ENCODE measurements around the gene BBLN.

BBLN gene

DNA sequence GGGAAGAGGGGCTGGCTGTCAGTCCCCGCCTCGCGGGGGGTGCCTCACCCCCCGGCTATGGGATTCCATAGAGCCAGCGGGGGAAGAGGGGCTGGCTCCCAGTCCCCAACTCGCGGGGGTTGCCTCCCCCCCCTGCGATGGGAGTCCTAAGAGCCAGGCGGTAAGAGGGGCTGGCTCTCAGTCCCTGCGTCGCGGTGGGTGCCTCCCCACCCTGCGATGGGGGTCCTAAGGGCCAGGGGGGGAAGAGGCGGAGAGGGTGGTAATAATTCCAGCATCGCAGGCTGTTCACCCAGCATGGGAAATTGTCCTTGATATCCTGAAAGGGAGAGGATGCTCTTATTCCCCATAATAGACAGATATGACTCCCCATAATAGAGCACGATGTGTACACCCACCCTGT is 20.4 kb upstream of the BBLN start:
- H3K36me3 ChIP-seq (ENCODE audit: control insufficient read depth, insufficient read depth, low read length, severe bottlenecking): no peaks in the 10 kb centered on the region
- no peaks in the 10 kb centered on the region for H3K9me3 ChIP-seq (ENCODE audit: control insufficient read depth, low read length)
- H3K9ac ChIP-seq (ENCODE audit: low read length): no peak overlapping the region
- DNase-seq (ENCODE audit: low read depth): no peak
- no peaks in the 10 kb centered on the region for H3K27me3 ChIP-seq (replicated peaks; ENCODE audit: control insufficient read depth, insufficient read depth, low read length)
- H3K4me1 ChIP-seq (ENCODE audit: control insufficient read depth, insufficient read depth, low read length): peaks cover 4% of the 10 kb centered on the region
- no peak overlapping the region for H3K4me3 ChIP-seq (ENCODE audit: low read length)

DNA sequence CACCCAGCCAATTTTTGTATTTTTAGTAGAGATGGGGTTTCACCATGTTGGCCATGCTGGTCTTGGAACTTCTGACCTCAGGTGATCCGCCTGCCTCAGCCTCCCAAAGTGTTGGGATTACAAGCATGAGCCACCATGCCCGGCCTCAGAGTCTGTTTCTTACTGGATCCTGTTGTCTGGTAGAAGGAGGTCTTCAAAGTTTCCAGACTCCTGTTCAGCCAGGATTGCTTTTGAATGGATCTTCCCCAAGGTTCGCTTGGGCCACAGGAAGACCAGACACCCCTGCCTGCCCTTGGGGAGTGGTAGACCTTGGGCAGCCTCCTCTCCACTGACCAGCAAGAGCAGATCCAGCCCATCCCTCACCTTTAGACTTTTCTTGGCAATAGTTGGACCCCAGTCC is 18.5 kb upstream of the BBLN start:
- no peak for DNase-seq (ENCODE audit: low read depth)
- H3K36me3 ChIP-seq (ENCODE audit: control insufficient read depth, insufficient read depth, low read length, severe bottlenecking): no peaks in the 10 kb centered on the region
- H3K9ac ChIP-seq (ENCODE audit: low read length): no peak overlapping the region
- H3K9me3 ChIP-seq (ENCODE audit: control insufficient read depth, low read length): no peaks in the 10 kb centered on the region
- H3K27me3 ChIP-seq (replicated peaks; ENCODE audit: control insufficient read depth, insufficient read depth, low read length): peaks cover 5% of the 10 kb centered on the region
- no peak overlapping the region for H3K4me3 ChIP-seq (ENCODE audit: low read length)
- H3K4me1 ChIP-seq (ENCODE audit: control insufficient read depth, insufficient read depth, low read length): peaks cover 4% of the 10 kb centered on the region

DNA sequence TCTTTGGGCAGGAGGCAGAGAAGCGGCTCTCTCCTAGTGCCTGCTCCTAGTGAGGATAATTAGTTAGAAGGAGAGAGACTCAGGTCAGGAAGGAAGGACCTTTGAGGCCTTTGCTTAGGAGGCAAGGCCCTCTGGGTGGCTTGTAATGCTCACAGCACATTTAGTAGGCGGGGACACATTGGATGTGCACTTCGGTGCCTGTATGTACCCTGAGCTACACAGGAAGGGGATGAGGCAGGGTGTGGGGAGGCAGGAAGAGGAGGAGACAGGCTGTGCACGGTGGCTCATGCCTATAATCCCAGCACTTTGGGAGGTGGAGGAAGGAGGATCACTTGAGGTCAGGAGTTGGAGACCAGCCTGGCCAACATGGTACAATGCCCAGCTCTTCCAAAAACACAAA is 18.0 kb upstream of the BBLN start:
- no peak overlapping the region for H3K4me3 ChIP-seq (ENCODE audit: low read length)
- no peaks in the 10 kb centered on the region for H3K9me3 ChIP-seq (ENCODE audit: control insufficient read depth, low read length)
- peaks cover 5% of the 10 kb centered on the region for H3K27me3 ChIP-seq (replicated peaks; ENCODE audit: control insufficient read depth, insufficient read depth, low read length)
- H3K36me3 ChIP-seq (ENCODE audit: control insufficient read depth, insufficient read depth, low read length, severe bottlenecking): no peaks in the 10 kb centered on the region
- no peak overlapping the region for H3K9ac ChIP-seq (ENCODE audit: low read length)
- no peak for DNase-seq (ENCODE audit: low read depth)
- peaks cover 4% of the 10 kb centered on the region for H3K4me1 ChIP-seq (ENCODE audit: control insufficient read depth, insufficient read depth, low read length)

DNA sequence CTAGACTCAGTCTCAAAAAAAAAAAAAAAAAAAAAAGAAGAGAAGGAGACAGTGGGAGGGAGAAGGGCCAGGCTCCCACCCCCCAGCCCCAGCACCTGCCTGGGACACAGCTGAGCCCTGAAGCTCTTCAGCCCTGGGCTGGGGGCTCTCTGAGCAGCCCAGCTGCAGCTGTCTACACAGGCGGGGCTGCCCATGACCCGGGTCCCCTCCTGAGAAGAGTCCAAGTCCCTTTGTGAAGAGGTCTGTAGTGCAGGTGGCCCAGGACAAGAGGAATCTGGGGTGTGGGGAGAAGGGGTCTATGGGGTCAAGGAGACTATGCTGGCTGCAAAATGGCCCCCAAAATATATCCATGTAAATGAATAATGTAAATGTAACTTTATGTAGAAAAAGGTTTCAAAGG is 17.5 kb upstream of the BBLN start:
- Histone ChIP-seq H3K4me3 (ENCODE audit: low read length) (no peak overlapping the region), H3K9me3 (ENCODE audit: control insufficient read depth, low read length) (no peaks in the 10 kb centered on the region), H3K9ac (ENCODE audit: low read length) (no peak overlapping the region), H3K27me3 (replicated peaks; ENCODE audit: control insufficient read depth, insufficient read depth, low read length) (peaks cover 5% of the 10 kb centered on the region), H3K36me3 (ENCODE audit: control insufficient read depth, insufficient read depth, low read length, severe bottlenecking) (no peaks in the 10 kb centered on the region), H3K4me1 (ENCODE audit: control insufficient read depth, insufficient read depth, low read length) (peaks cover 4% of the 10 kb centered on the region)
- no peak for DNase-seq (ENCODE audit: low read depth)

DNA sequence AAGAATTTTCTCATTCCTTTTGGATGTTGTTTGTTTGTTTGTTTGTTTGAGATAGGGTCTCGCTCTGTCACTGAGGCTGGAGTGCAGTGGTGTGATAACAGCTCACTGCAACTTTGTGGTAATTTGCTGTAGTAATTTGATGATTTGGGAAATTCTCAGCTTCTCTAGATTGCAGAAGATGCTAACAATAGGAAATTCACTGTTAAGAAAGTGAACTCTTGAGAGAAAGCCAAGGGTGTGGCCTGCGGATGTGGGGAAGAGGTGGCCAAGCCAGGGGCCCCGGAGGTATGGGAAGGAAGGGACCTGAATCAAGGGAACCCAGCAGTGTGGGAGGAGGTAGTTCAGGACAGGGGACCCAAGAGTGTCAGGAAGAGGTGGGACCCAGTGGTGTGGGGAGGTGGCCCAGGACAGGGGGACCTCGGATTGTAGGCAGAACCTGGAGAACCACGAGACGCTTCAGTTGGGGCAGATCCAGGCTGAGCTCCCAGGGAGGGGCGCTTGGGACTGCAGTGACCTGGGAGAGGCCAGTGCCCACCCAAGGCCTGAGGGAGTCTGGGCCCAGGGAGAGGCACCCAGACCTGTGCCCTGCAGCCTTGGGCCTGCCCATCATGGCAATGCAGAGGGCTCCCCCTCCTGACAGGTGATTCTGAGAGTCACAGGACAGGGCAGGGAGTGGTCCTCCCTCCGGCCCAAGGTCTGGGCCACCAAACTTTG is 16.4 kb upstream of the BBLN start:
- no peaks in the 10 kb centered on the region for H3K36me3 ChIP-seq (ENCODE audit: control insufficient read depth, insufficient read depth, low read length, severe bottlenecking)
- DNase-seq (ENCODE audit: low read depth): no peak

DNA sequence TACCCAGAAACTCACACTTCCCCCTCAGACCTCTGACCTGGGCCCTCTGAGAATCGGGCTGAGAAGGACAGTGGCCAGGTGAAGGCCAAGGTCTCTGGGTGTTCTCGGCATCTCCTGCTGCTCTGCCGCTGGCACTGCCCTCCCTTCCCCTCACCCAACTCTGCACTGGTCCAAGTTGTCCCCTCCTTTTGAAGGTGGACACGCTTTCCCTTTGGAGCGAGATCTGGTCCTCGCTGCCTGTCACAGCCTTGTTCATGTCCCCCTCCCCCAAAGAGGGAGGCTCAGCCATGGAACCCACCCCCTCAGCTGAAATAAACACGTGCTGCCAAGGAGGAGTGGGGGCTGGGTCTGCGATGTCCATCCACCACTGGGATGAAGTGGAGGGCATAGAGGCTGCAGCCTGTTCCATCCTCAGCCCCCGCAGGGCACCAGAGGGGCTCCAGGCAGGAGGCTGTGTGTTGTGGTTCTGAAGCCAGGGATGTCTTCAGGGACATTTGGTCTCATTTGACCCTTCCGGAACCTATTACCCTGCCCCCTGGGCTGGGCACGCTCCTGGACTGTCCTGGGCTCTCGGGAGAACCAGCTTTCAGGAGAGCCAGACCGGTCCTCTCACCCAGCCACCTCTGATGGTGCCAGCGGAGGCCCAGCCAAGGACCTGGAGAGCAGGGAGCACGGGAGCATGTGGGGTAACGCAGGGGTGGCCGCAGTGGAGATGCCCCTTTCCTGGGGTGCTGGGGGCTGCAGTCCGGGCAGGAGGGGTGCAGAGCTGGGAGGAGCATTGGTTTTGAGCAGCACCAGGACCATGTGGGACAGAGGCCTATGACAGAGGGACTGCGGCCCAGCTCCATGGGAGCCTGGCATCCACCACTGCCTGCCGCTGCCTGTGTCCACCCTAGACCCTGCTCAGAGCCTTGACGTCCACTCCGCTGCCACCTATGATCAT is 15.6 kb upstream of the BBLN start:
- no peaks in the 10 kb centered on the region for H3K9me3 ChIP-seq (ENCODE audit: control insufficient read depth, low read length)
- H3K36me3 ChIP-seq (ENCODE audit: control insufficient read depth, insufficient read depth, low read length, severe bottlenecking): no peaks in the 10 kb centered on the region
- peaks cover 4% of the 10 kb centered on the region for H3K4me1 ChIP-seq (ENCODE audit: control insufficient read depth, insufficient read depth, low read length)
- no peak overlapping the region for H3K4me3 ChIP-seq (ENCODE audit: low read length)
- H3K27me3 ChIP-seq (replicated peaks; ENCODE audit: control insufficient read depth, insufficient read depth, low read length): peaks cover 9% of the 10 kb centered on the region
- no peak for DNase-seq (ENCODE audit: low read depth)
- no peak overlapping the region for H3K9ac ChIP-seq (ENCODE audit: low read length)

More for the DNA sequence above, 16.4 kb upstream of the BBLN start:
- Histone ChIP-seq H3K9me3 (ENCODE audit: control insufficient read depth, low read length) (no peaks in the 10 kb centered on the region), H3K4me1 (ENCODE audit: control insufficient read depth, insufficient read depth, low read length) (peaks cover 4% of the 10 kb centered on the region), H3K4me3 (ENCODE audit: low read length) (no peak overlapping the region), H3K27me3 (replicated peaks; ENCODE audit: control insufficient read depth, insufficient read depth, low read length) (peaks cover 9% of the 10 kb centered on the region), H3K9ac (ENCODE audit: low read length) (no peak overlapping the region)

DNA sequence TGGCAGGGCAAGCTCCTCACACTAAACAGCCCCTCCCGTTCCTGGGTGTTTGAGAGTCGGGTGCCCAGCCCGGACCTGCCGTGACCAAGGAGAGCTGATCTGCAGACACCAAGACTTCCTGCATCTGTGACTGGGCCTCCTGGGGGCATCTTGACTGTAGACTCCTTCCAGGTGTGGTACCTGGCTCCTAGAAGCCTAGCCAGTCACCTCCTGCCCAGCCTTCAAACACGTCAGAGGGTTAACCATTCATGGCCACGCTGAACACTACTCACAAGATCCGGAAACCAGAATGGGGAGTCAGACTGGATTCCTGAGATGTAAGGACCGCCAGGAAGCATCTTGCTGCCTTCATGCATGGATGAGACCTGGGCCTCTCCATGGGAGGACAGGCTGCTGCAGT is 14.5 kb upstream of the BBLN start:
- H3K4me1 ChIP-seq (ENCODE audit: control insufficient read depth, insufficient read depth, low read length): peaks cover 4% of the 10 kb centered on the region
- H3K9ac ChIP-seq (ENCODE audit: low read length): no peak overlapping the region
- no peaks in the 10 kb centered on the region for H3K9me3 ChIP-seq (ENCODE audit: control insufficient read depth, low read length)
- H3K36me3 ChIP-seq (ENCODE audit: control insufficient read depth, insufficient read depth, low read length, severe bottlenecking): no peaks in the 10 kb centered on the region
- no peak overlapping the region for H3K4me3 ChIP-seq (ENCODE audit: low read length)
- DNase-seq (ENCODE audit: low read depth): no peak
- peaks cover 9% of the 10 kb centered on the region for H3K27me3 ChIP-seq (replicated peaks; ENCODE audit: control insufficient read depth, insufficient read depth, low read length)

DNA sequence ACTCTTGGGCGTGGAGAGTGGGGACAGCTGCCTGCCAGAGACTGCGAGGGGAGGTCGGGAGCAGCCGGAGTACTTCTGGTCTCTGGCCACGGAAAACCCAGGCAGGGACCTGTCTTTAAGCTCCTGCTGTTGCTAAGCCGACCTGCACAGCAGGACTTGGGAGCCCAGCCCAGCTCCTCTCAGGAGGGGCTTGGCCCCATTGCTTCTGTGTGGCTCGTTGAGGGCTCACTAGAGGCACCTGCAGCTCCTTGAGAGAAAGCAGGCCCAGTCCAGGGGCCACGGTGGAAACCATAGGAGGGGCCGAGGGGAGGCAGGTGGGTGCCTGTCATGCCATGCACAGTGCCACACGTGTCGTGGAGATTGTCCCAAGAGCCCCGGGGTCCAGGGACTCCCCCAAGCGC is 14.1 kb upstream of the BBLN start:
- H3K36me3 ChIP-seq (ENCODE audit: control insufficient read depth, insufficient read depth, low read length, severe bottlenecking): no peaks in the 10 kb centered on the region
- H3K9me3 ChIP-seq (ENCODE audit: control insufficient read depth, low read length): no peaks in the 10 kb centered on the region
- no peak overlapping the region for H3K9ac ChIP-seq (ENCODE audit: low read length)
- DNase-seq (ENCODE audit: low read depth): no peak
- H3K4me3 ChIP-seq (ENCODE audit: low read length): no peak overlapping the region
- H3K27me3 ChIP-seq (replicated peaks; ENCODE audit: control insufficient read depth, insufficient read depth, low read length): peaks cover 9% of the 10 kb centered on the region
- peaks cover 4% of the 10 kb centered on the region for H3K4me1 ChIP-seq (ENCODE audit: control insufficient read depth, insufficient read depth, low read length)

DNA sequence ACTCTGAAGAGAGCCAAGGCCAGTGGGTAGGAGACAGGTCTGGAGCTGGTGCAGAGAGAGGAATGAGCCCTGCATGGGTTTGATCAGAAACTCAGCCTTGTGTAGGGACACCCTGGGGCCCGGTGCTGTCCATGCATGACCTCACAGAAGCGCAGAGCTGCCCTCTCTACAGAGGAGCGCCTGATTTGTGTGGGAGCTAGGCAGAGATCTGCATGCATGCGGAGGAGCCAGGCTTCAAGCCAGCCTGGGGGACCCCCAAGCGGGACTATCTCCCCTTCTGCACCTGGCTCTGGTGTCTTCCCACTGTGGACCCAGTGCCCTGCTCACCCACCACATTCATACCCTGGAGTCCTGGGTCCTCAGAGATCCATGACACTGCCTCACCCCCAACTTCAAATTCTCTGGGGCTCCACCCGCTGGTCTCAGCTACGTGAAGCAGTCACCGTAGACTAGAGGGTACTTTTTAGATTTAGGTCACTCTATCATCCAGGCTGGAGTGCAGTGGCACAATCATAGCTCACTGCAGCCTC is 13.4 kb upstream of the BBLN start:
- DNase-seq (ENCODE audit: low read depth): no peak
- H3K36me3 ChIP-seq (ENCODE audit: control insufficient read depth, insufficient read depth, low read length, severe bottlenecking): no peaks in the 10 kb centered on the region
- no peak overlapping the region for H3K9ac ChIP-seq (ENCODE audit: low read length)
- H3K4me1 ChIP-seq (ENCODE audit: control insufficient read depth, insufficient read depth, low read length): peaks cover 4% of the 10 kb centered on the region
- H3K4me3 ChIP-seq (ENCODE audit: low read length): no peak overlapping the region
- H3K27me3 ChIP-seq (replicated peaks; ENCODE audit: control insufficient read depth, insufficient read depth, low read length): peaks cover 12% of the 10 kb centered on the region
- no peaks in the 10 kb centered on the region for H3K9me3 ChIP-seq (ENCODE audit: control insufficient read depth, low read length)

DNA sequence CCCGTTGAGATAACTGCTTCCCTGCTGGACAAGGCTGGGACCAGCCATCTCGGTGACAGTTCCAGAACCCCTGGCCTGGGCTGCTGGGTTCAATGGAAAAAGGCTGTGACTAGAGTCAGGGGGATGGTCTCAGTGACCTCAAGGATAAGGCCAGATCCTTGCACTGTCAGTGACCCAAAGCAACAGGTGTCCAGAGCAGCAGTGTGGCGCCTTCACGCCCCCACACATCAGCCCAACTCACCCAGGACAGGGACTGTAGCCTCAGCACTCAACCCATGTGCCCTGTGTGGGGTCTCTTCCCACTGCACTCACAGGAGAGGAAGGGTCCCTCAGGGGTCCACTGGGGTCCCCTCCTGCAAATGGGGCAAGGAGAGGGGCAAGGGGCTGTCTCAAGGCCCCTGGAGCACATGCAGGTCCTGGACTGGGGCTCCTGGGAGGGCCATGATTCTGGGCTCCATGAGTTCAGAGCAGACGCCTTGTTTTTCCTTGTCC is 11.5 kb upstream of the BBLN start:
- peaks cover 12% of the 10 kb centered on the region for H3K27me3 ChIP-seq (replicated peaks; ENCODE audit: control insufficient read depth, insufficient read depth, low read length)
- DNase-seq (ENCODE audit: low read depth): no peak

DNA sequence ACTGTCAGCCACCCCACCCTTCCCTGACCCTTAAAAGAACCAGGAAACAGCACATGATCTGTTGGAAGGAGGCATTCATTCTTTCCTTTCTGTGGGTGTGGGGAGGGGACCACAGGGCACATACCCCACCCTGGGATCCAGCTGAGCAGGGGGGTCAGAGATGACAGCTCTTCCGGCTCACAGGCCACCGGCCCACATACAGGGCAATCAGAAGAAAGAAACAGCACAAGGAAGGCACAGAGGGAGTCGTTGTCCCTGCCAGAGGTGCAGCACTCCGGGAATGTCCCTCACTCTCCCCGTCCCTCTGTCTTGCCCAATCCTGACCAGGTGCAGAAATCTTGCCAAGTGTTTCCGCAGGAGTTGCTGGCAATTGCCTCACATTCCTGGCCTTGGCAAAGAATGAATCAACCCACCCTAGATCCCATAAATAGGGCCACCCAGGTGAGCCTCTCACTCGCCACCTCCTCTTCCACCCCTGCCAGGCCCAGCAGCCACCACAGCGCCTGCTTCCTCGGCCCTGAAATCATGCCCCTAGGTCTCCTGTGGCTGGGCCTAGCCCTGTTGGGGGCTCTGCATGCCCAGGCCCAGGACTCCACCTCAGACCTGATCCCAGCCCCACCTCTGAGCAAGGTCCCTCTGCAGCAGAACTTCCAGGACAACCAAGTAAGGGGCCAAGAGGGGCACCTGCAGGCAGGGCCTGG is 10.9 kb upstream of the BBLN start, which contains the start of gene LCN2:
Gene LCN2, plus strand, starts transcription at position 453 of the 701 bp plus-strand sequence. Its CDS starts 73 bp downstream, at position 526.
- H3K9ac ChIP-seq (ENCODE audit: low read length): no peak within 1 kb of the TSS
- H3K27me3 ChIP-seq (replicated peaks; ENCODE audit: control insufficient read depth, insufficient read depth, low read length): peaks cover 12% of the 10 kb centered on the region
- no peaks in the 10 kb centered on the region for H3K36me3 ChIP-seq (ENCODE audit: control insufficient read depth, insufficient read depth, low read length, severe bottlenecking)
- DNase-seq (ENCODE audit: low read depth): no peak
- H3K4me3 ChIP-seq (ENCODE audit: low read length): no peak within 1 kb of the TSS
- H3K4me1 ChIP-seq (ENCODE audit: control insufficient read depth, insufficient read depth, low read length): no peaks in the 10 kb centered on the region
- no peaks in the 10 kb centered on the region for H3K9me3 ChIP-seq (ENCODE audit: control insufficient read depth, low read length)

More for the DNA sequence above, 11.5 kb upstream of the BBLN start:
- Histone ChIP-seq H3K9ac (ENCODE audit: low read length) (no peak overlapping the region), H3K4me1 (ENCODE audit: control insufficient read depth, insufficient read depth, low read length) (peaks cover 4% of the 10 kb centered on the region), H3K4me3 (ENCODE audit: low read length) (no peak overlapping the region), H3K36me3 (ENCODE audit: control insufficient read depth, insufficient read depth, low read length, severe bottlenecking) (no peaks in the 10 kb centered on the region), H3K9me3 (ENCODE audit: control insufficient read depth, low read length) (no peaks in the 10 kb centered on the region)
